ENCODE results near the gene COPS2. TPM values are rescaled to one million over a fixed set of nuclear protein-coding genes. Genes with fewer than 3 reads are reported as not detected.

The COPS2 gene
- total RNA-seq (44.5 and 47.8 TPM in 2 replicates), polyA plus RNA-seq (13.8 and 24.4 TPM in 2 replicates), polyA minus RNA-seq (15.3 and 23.6 TPM in 2 replicates)
- 38.5 TPM for total RNA-seq (2013)

- WGBS (ENCODE audit: insufficient coverage) = 0% methylated on average over 44 of the region's 46 CpGs
- peak; percentile 93 for ATAC-seq (ENCODE audit: low read depth)
- Histone ChIP-seq H3K9me3 (ENCODE audit: control extremely low read depth in 1 of 3, control insufficient read depth in 2 of 3, insufficient read depth in 1 of 3, low read length in 2 of 3) (no peaks in the 10 kb centered on the region), H3K4me1 (ENCODE audit: control insufficient read depth in 2 of 2, insufficient read depth in 2 of 2, low read length in 2 of 2) (peaks cover 11 to 25% of the 10 kb centered on the region in 2 donors), H3K36me3 (replicated peaks in 1 of 2; ENCODE audit: control extremely low read depth in 1 of 2, control insufficient read depth in 1 of 2, extremely low read depth in 1 of 2, insufficient read depth in 2 of 2, low read length in 1 of 2) (no peaks in the 10 kb centered on the region), H3K4me2 (replicated peaks; ENCODE audit: low read depth, low read length, poor library complexity, severe bottlenecking) (peak within 1 kb of the TSS; percentile 92), H3K79me2 (ENCODE audit: control insufficient read depth, insufficient read depth, low read length) (peaks cover 72% of the 10 kb centered on the region), H3K9ac (ENCODE audit: low read length) (peak within 1 kb of the TSS; percentile 96), H3K27me3 (replicated peaks in 1 of 4; ENCODE audit: control extremely low read depth in 1 of 4, control insufficient read depth in 3 of 4, insufficient read depth in 4 of 4, low read length in 3 of 4) (no peaks in the 10 kb centered on the region), H2AFZ (ENCODE audit: insufficient read depth, low read depth, low read length, poor library complexity, severe bottlenecking) (peak within 1 kb of the TSS; percentile 97), H3K27ac (ENCODE audit: low read length in 2 of 2) (peak within 1 kb of the TSS; percentile 92 to 94), H4K20me1 (ENCODE audit: control insufficient read depth, insufficient read depth, low read length, poor library complexity, severe bottlenecking) (peaks cover 10% of the 10 kb centered on the region), H3K4me3 (ENCODE audit: control extremely low read depth in 1 of 5, extremely low read depth in 1 of 5, insufficient read depth in 1 of 5, low read depth in 2 of 5, low read length in 4 of 5) (peak within 1 kb of the TSS; percentile 80 to 99 (median 90))
- CTCF ChIA-PET = interaction anchor here (0.6 to 2.7 kb wide), 5 partner anchors 9 to 293 kb away, joined by 3 to 23 read pairs (median 9); partner anchors contain the start of gene SECISBP2L
- TF ChIP-seq CTCF (IDR thresholded peaks at IDR 0.05) (peak; percentile 9), EZH2 (IDR thresholded peaks at IDR 0.05; ENCODE audit: borderline replicate concordance, insufficient read depth, low read depth, low read length, poor library complexity, severe bottlenecking) (no peak)
- Mint-ChIP-seq H3K27ac (peak within 1 kb of the TSS; percentile 96), H3K27me3 (no peaks in the 10 kb centered on the region), H3K9me3 (ENCODE audit: insufficient read depth) (no peaks in the 10 kb centered on the region), H3K4me3 (peak within 1 kb of the TSS; percentile 98), H3K4me1 (peaks cover 41% of the 10 kb centered on the region)
- intact Hi-C loops (cut with micrococcal nuclease) = loop anchor here (1.0 to 5.0 kb wide), 8 partner anchors 15 to 1752 kb away; partner anchors contain the start of genes CEP152, EID1, FAM227B and GALK2
- POLR2A ChIA-PET = interaction anchor here (0.7 to 1.3 kb wide), 4 partner anchors 15 to 466 kb away, joined by 3 to 7 read pairs (median 4); partner anchors contain the start of genes DTWD1, EID1, FAM227B and GALK2
- peak; percentile 97 for DNase-seq
Measured at GRCh38 chr15:49155110-49155833, at the start of gene COPS2. COPS2 (minus strand) TSS chr15:49155599; CDS start chr15:49155578, 21 bp downstream.

GRCh38 chr15:49200347-49200746 is 44.9 kb upstream of the COPS2 start:
- WGBS (ENCODE audit: insufficient coverage) = 100% methylated on average over 1 of the region's 3 CpGs
- H3K4me3 Mint-ChIP-seq = no peak overlapping the region
- Histone ChIP-seq H3K4me1 (ENCODE audit: control insufficient read depth in 2 of 2, insufficient read depth in 2 of 2, low read length in 2 of 2) (no peaks in the 10 kb centered on the region), H3K27ac (ENCODE audit: low read length in 2 of 2) (no peak overlapping the region), H4K20me1 (ENCODE audit: control insufficient read depth, insufficient read depth, low read length, poor library complexity, severe bottlenecking) (no peaks in the 10 kb centered on the region), H3K36me3 (replicated peaks in 1 of 2; ENCODE audit: control extremely low read depth in 1 of 2, control insufficient read depth in 1 of 2, extremely low read depth in 1 of 2, insufficient read depth in 2 of 2, low read length in 1 of 2) (peaks cover 0 to 5% of the 10 kb centered on the region in 2 experiments), H3K9me3 (ENCODE audit: control extremely low read depth in 1 of 3, control insufficient read depth in 2 of 3, insufficient read depth in 1 of 3, low read length in 2 of 3) (peaks cover 0 to 3% (median 0%) of the 10 kb centered on the region in 3 donors), H3K4me2 (replicated peaks; ENCODE audit: low read depth, low read length, poor library complexity, severe bottlenecking) (no peak overlapping the region), H2AFZ (ENCODE audit: insufficient read depth, low read depth, low read length, poor library complexity, severe bottlenecking) (no peak overlapping the region), H3K79me2 (ENCODE audit: control insufficient read depth, insufficient read depth, low read length) (peaks cover 7% of the 10 kb centered on the region), H3K4me3 (ENCODE audit: control extremely low read depth in 1 of 5, extremely low read depth in 1 of 5, insufficient read depth in 1 of 5, low read depth in 2 of 5, low read length in 4 of 5) (no peak overlapping the region), H3K9ac (ENCODE audit: low read length) (no peak overlapping the region), H3K27me3 (replicated peaks in 1 of 4; ENCODE audit: control extremely low read depth in 1 of 4, control insufficient read depth in 3 of 4, insufficient read depth in 4 of 4, low read length in 3 of 4) (no peaks in the 10 kb centered on the region)
- no peaks in the 10 kb centered on the region for H3K27me3 Mint-ChIP-seq
- TF ChIP-seq EZH2 (IDR thresholded peaks at IDR 0.05; ENCODE audit: borderline replicate concordance, insufficient read depth, low read depth, low read length, poor library complexity, severe bottlenecking) = no peak
- no peak for TF ChIP-seq CTCF (IDR thresholded peaks at IDR 0.05)
- POLR2A ChIA-PET = no interaction called here
- no peak for DNase-seq
- no peak overlapping the region for H3K27ac Mint-ChIP-seq
- CTCF ChIA-PET = no interaction called here
- ATAC-seq (ENCODE audit: low read depth) = no peak
- H3K4me1 Mint-ChIP-seq = peaks cover 5% of the 10 kb centered on the region
- intact Hi-C loops (cut with micrococcal nuclease) = no loop called here
- peaks cover 1% of the 10 kb centered on the region for H3K9me3 Mint-ChIP-seq (ENCODE audit: insufficient read depth)

Data from B cell (primary cell).